HepG2 (cell line): ENCODE results near the gene EXOC3L4. TPM values are rescaled to one million over a fixed set of nuclear protein-coding genes. Genes with fewer than 3 reads are reported as not detected.

Experiments
- ADNP ChIP-seq: sonication (generic); formaldehyde crosslinking; IDR thresholded peaks from 2 replicates; pipeline ENCODE4 v1.4.0; 2020; ENCODE audit warnings: missing genetic modification reagents
- CBX2 ChIP-seq, 2 experiments: fragments of 200-600 bp in 1 of 2; sonication (generic); formaldehyde crosslinking in 1 of 2; IDR thresholded peaks; 2 replicates each; pipeline versions ENCODE4 v1.7.0 to v1.8.1; 2018 to 2022; ENCODE audit warnings: low read depth in 2 of 2, low read length in 1 of 2, mild to moderate bottlenecking in 1 of 2, missing genetic modification reagents in 1 of 2
- CEBPZ ChIP-seq: IDR thresholded peaks from 2 replicates; pipeline ENCODE4 v1.6.1; 2012; ENCODE audit warnings: low read length, improper control_type of control experiment
- CTCF ChIP-seq: sonication (generic); formaldehyde crosslinking; IDR thresholded peaks from 2 replicates; pipeline ENCODE4 v1.5.0; 2020; ENCODE audit warnings: mild to moderate bottlenecking, missing genetic modification reagents, moderate library complexity
- HNRNPK ChIP-seq: fragments of 200-400 bp; formaldehyde crosslinking; IDR thresholded peaks from 2 replicates; pipeline ENCODE4 v1.6.1; 2018; ENCODE audit warnings: low read length, low read depth, moderate library complexity, mild to moderate bottlenecking; ENCODE audit not compliant: poor library complexity, severe bottlenecking
- IRF9 ChIP-seq: sonication (generic); formaldehyde crosslinking; IDR thresholded peaks from 2 replicates; pipeline ENCODE4 v1.8.0; 2022; ENCODE audit warnings: missing genetic modification reagents, mild to moderate bottlenecking, borderline replicate concordance
- JDP2 ChIP-seq: sonication (generic); formaldehyde crosslinking; IDR thresholded peaks from 2 replicates; pipeline ENCODE4 v1.8.1; 2022; ENCODE audit warnings: missing genetic modification reagents, borderline replicate concordance
- PRDM4 ChIP-seq: sonication (generic); formaldehyde crosslinking; IDR thresholded peaks from 2 replicates; pipeline ENCODE4 v1.9.0; 2021; ENCODE audit warnings: missing genetic modification reagents, borderline replicate concordance
- SIX4 ChIP-seq: sonication (generic); formaldehyde crosslinking; IDR thresholded peaks from 2 replicates; pipeline ENCODE4 v1.4.0; 2020; ENCODE audit warnings: missing genetic modification reagents
- SOX6 ChIP-seq, 2 experiments: fragments of 450-650 bp in 1 of 2; sonication (generic) in 1 of 2; formaldehyde crosslinking in 1 of 2; IDR thresholded peaks; 2 replicates each; pipeline versions ENCODE4 v1.4.0 to v1.6.1; 2017 to 2020; ENCODE audit warnings: antibody characterized with exemption in 1 of 2, mild to moderate bottlenecking in 1 of 2, missing genetic modification reagents in 1 of 2
- TFDP1 ChIP-seq: IDR thresholded peaks from 2 replicates; pipeline ENCODE4 v1.6.1; 2016; ENCODE audit warnings: missing compliant biosample characterization, missing genetic modification reagents, borderline replicate concordance
- THAP11 ChIP-seq: IDR thresholded peaks from 2 replicates; pipeline ENCODE4 v1.6.1; 2016; ENCODE audit warnings: missing biosample characterization, missing genetic modification reagents
- ZBTB43 ChIP-seq: sonication (generic); formaldehyde crosslinking; conservative IDR thresholded peaks from 2 replicates; pipeline ENCODE4 v1.4.0; 2020; ENCODE audit warnings: missing genetic modification reagents
- ZNF136 ChIP-seq: sonication (generic); formaldehyde crosslinking; IDR thresholded peaks from 2 replicates; pipeline ENCODE4 v1.8.1; 2022; ENCODE audit warnings: low read depth, mild to moderate bottlenecking, moderate library complexity, missing genetic modification reagents
- ZNF17 ChIP-seq: sonication (generic); formaldehyde crosslinking; IDR thresholded peaks from 2 replicates; pipeline ENCODE4 v1.5.0; 2020; ENCODE audit warnings: mild to moderate bottlenecking, missing genetic modification reagents
- ZNF772 ChIP-seq: sonication (generic); formaldehyde crosslinking; IDR thresholded peaks from 2 replicates; pipeline ENCODE4 v1.5.0; 2020; ENCODE audit warnings: mild to moderate bottlenecking, missing genetic modification reagents
- polyA plus RNA-seq, 8 experiments: library from polyadenylated mRNA; depleted of rRNA in 3 of 8; stranded (reverse) in 7 of 8; unstranded in 1 of 8; fragments of >200 nt; fragmentation: Illumina TruSeq in 4 of 8; extraction: Trizol in 4 of 8; gene quantifications; 2 replicates each; pipeline versions ENCODE4 v1.2.1 to v1.2.3, GENCODE V29; 2011 to 2016; ENCODE audit warnings: low read depth in 4 of 8, missing spikeins in 1 of 8, mixed read lengths in 1 of 8; ENCODE audit not compliant: insufficient read depth in 1 of 8
- total RNA-seq, 5 experiments: library from RNA; depleted of rRNA; stranded (reverse); fragments of >200 nt; fragmentation: Illumina TruSeq; extraction: Trizol; gene quantifications; 2 replicates each; pipeline ENCODE4 v1.2.3, GENCODE V29; 2016; ENCODE audit warnings: low read depth in 1 of 5

EXOC3L4 gene
- total and polyA plus RNA-seq, 2 of the 13 experiments (the other 11 are each of a cell fraction or from before 2014, with no cell fraction given) = 11.8 to 27.0 TPM

- TF ChIP-seq CTCF (CRISPR knock-in tag) (peak; percentile 44), HNRNPK (peak; percentile 23), SIX4 (peak; percentile 49), ZNF17 (CRISPR knock-in tag) (no peak), ZBTB43 (CRISPR knock-in tag) (peak; percentile 78; the same call in 1 of the 2 replicates), ZNF136 (CRISPR knock-in tag) (0 out of 2 replicates have a peak, but pooled peaks have one; percentile 62), THAP11 (CRISPR knock-in tag) (peak; percentile 80), TFDP1 (CRISPR knock-in tag) (peak; percentile 55; the same call in 1 of the 2 replicates), IRF9 (CRISPR knock-in tag) (peak; percentile 74), CEBPZ (no peak), ADNP (CRISPR knock-in tag) (no peak), JDP2 (CRISPR knock-in tag) (peak; percentile 42; the same call in 1 of the 2 replicates), CBX2 (IDR thresholded peaks at IDR 0.05; ENCODE audit: low read depth, low read length) (no peak), CBX2 (CRISPR knock-in tag; IDR thresholded peaks at IDR 0.05; ENCODE audit: low read depth) (no peak), PRDM4 (CRISPR knock-in tag) (no peak), SOX6 (IDR thresholded peaks at IDR 0.05) (no peak), SOX6 (CRISPR knock-in tag; IDR thresholded peaks at IDR 0.05) (peak; percentile 84), ZNF772 (CRISPR knock-in tag) (peak; percentile 44; the same call in 1 of the 2 replicates)
Measured at GRCh38 chr14:103099081-103099732, 4.7 kb downstream of the EXOC3L4 start (continued).
